ENCODE measurements around the gene TMEM163. TPM values are rescaled to one million over a fixed set of nuclear protein-coding genes. Genes with fewer than 3 reads are reported as not detected.

The TMEM163 gene
- total RNA-seq, 2 experiments from 2014 or later, result 0.51 TPM; not detected in 1

GRCh38 chr2:134713176-134713575 lies 5.6 kb downstream of the TMEM163 start:
- ChIA-PET POLR2A (interaction anchor here (0.9 kb wide), 1 partner anchor 12 kb away, joined by 3 read pairs; no protein-coding TSS in a partner anchor), CTCF (ENCODE audit: unreplicated experiment) (no interaction called here)
- H3K4me2 ChIP-seq (ENCODE audit: low read length), result no peak overlapping the region
- no peak for DNase-seq (ENCODE audit: low spot score)
- H3K4me1 ChIP-seq (ENCODE audit: insufficient read depth, low read length, poor library complexity, severe bottlenecking), result no peaks in the 10 kb centered on the region
- no peaks in the 10 kb centered on the region for H4K20me1 ChIP-seq (ENCODE audit: insufficient read depth, low read length)
- intact Hi-C loops (cut with micrococcal nuclease; ENCODE audit: unreplicated experiment), result no loop called here
- no peak overlapping the region for H3K27ac ChIP-seq (ENCODE audit: low read depth, low read length, poor library complexity, severe bottlenecking)
- no peak overlapping the region for H2AFZ ChIP-seq (ENCODE audit: low read length)
- no peaks in the 10 kb centered on the region for H3K9me3 ChIP-seq (ENCODE audit: low read length)
- no peaks in the 10 kb centered on the region for H3K9me2 ChIP-seq (ENCODE audit: insufficient read depth, low read length)
- TF ChIP-seq EZH2phosphoT487 (IDR thresholded peaks at IDR 0.05; ENCODE audit: borderline replicate concordance, low read depth, low read length), result no peak
- TF ChIP-seq, protein P1, sequence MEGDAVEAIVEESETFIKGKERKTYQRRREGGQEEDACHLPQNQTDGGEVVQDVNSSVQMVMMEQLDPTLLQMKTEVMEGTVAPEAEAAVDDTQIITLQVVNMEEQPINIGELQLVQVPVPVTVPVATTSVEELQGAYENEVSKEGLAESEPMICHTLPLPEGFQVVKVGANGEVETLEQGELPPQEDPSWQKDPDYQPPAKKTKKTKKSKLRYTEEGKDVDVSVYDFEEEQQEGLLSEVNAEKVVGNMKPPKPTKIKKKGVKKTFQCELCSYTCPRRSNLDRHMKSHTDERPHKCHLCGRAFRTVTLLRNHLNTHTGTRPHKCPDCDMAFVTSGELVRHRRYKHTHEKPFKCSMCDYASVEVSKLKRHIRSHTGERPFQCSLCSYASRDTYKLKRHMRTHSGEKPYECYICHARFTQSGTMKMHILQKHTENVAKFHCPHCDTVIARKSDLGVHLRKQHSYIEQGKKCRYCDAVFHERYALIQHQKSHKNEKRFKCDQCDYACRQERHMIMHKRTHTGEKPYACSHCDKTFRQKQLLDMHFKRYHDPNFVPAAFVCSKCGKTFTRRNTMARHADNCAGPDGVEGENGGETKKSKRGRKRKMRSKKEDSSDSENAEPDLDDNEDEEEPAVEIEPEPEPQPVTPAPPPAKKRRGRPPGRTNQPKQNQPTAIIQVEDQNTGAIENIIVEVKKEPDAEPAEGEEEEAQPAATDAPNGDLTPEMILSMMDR (conservative IDR thresholded peaks at IDR 0.05; ENCODE audit: low read length), result no peak
- no peak overlapping the region for H3K4me3 ChIP-seq (ENCODE audit: low read depth, low read length, poor library complexity, severe bottlenecking)
- no TSS peak for BruUV-seq (replicated peaks)
- H3K79me2 ChIP-seq (ENCODE audit: insufficient read depth, low read depth, low read length), result no peaks in the 10 kb centered on the region
- H3K36me3 ChIP-seq (ENCODE audit: insufficient read depth, low read length), result no peaks in the 10 kb centered on the region

GRCh38 chr2:134712736-134713135 lies 6.1 kb downstream of the TMEM163 start:
- no peak overlapping the region for H3K4me3 ChIP-seq (ENCODE audit: low read depth, low read length, poor library complexity, severe bottlenecking)
- intact Hi-C loops (cut with micrococcal nuclease; ENCODE audit: unreplicated experiment), result no loop called here
- H3K9me3 ChIP-seq (ENCODE audit: low read length), result no peaks in the 10 kb centered on the region
- POLR2A ChIA-PET, result no interaction called here
- H3K79me2 ChIP-seq (ENCODE audit: insufficient read depth, low read depth, low read length), result no peaks in the 10 kb centered on the region
- no peak overlapping the region for H3K27ac ChIP-seq (ENCODE audit: low read depth, low read length, poor library complexity, severe bottlenecking)
- H2AFZ ChIP-seq (ENCODE audit: low read length), result no peak overlapping the region
- CTCF ChIA-PET (ENCODE audit: unreplicated experiment), result no interaction called here
- BruUV-seq (replicated peaks), result no TSS peak
- H3K4me1 ChIP-seq (ENCODE audit: insufficient read depth, low read length, poor library complexity, severe bottlenecking), result no peaks in the 10 kb centered on the region
- H4K20me1 ChIP-seq (ENCODE audit: insufficient read depth, low read length), result no peaks in the 10 kb centered on the region
- H3K4me2 ChIP-seq (ENCODE audit: low read length), result no peak overlapping the region
- TF ChIP-seq, protein P1 (conservative IDR thresholded peaks at IDR 0.05; ENCODE audit: low read length), result no peak
- no peak for TF ChIP-seq EZH2phosphoT487 (IDR thresholded peaks at IDR 0.05; ENCODE audit: borderline replicate concordance, low read depth, low read length)
- no peaks in the 10 kb centered on the region for H3K36me3 ChIP-seq (ENCODE audit: insufficient read depth, low read length)
- H3K9me2 ChIP-seq (ENCODE audit: insufficient read depth, low read length), result no peaks in the 10 kb centered on the region
- no peak for DNase-seq (ENCODE audit: low spot score)

GRCh38 chr2:134712299-134712698 lies 6.5 kb downstream of the TMEM163 start:
- DNase-seq (ENCODE audit: low spot score), result no peak
- Histone ChIP-seq H3K4me1 (ENCODE audit: insufficient read depth, low read length, poor library complexity, severe bottlenecking) (no peaks in the 10 kb centered on the region), H3K79me2 (ENCODE audit: insufficient read depth, low read depth, low read length) (no peaks in the 10 kb centered on the region), H4K20me1 (ENCODE audit: insufficient read depth, low read length) (no peaks in the 10 kb centered on the region), H3K9me2 (ENCODE audit: insufficient read depth, low read length) (no peaks in the 10 kb centered on the region), H3K9me3 (ENCODE audit: low read length) (no peaks in the 10 kb centered on the region), H3K4me3 (ENCODE audit: low read depth, low read length, poor library complexity, severe bottlenecking) (no peak overlapping the region), H3K4me2 (ENCODE audit: low read length) (no peak overlapping the region), H3K27ac (ENCODE audit: low read depth, low read length, poor library complexity, severe bottlenecking) (no peak overlapping the region), H2AFZ (ENCODE audit: low read length) (no peak overlapping the region), H3K36me3 (ENCODE audit: insufficient read depth, low read length) (no peaks in the 10 kb centered on the region)
- BruUV-seq (replicated peaks), result no TSS peak
- intact Hi-C loops (cut with micrococcal nuclease; ENCODE audit: unreplicated experiment), result no loop called here
- ChIA-PET CTCF (ENCODE audit: unreplicated experiment) (no interaction called here), POLR2A (interaction anchor here (0.7 to 1.3 kb wide), 3 partner anchors 12 to 54 kb away, joined by 3 to 4 read pairs (median 3); no protein-coding TSS in a partner anchor)
- TF ChIP-seq EZH2phosphoT487 (IDR thresholded peaks at IDR 0.05; ENCODE audit: borderline replicate concordance, low read depth, low read length), result no peak
- TF ChIP-seq, protein P1 (conservative IDR thresholded peaks at IDR 0.05; ENCODE audit: low read length), result no peak

Data from OCI-LY7 (cell line).